Femur (tissue), 1 donor: ENCODE data around the gene CELF2.
"Not testable (repeated sequence)": the region's sequence is repeated elsewhere in the genome, so short reads cannot be mapped to it uniquely, and the experiment has no call there.

Source experiments
- DNase-seq: peaks from one replicate; pipeline ENCODE4 v3.0.0-alpha.2; 2017

Gene CELF2

GRCh38 chr10:11017570-11018431, at the start of gene CELF2:
Gene CELF2, plus strand, starts transcription at chr10:11017872. Its CDS starts 218 bp downstream, at chr10:11018090.
- peak; percentile 82 for DNase-seq

- no peak for DNase-seq
Measured at GRCh38 chr10:10968257-10968588, 49.4 kb upstream of the CELF2 start.

- no peak for DNase-seq
Measured at GRCh38 chr10:10973310-10973709, 44.4 kb upstream of the CELF2 start.

- DNase-seq = no peak
Measured at GRCh38 chr10:10975647-10976046, 42.0 kb upstream of the CELF2 start.

- no peak for DNase-seq
Measured at GRCh38 chr10:10976652-10977051, 41.0 kb upstream of the CELF2 start.

- DNase-seq = no peak
Measured at GRCh38 chr10:10977226-10977956, 40.3 kb upstream of the CELF2 start.

GRCh38 chr10:10977978-10978377, 39.7 kb upstream of the CELF2 start:
- DNase-seq = no peak

- no peak for DNase-seq
Measured at GRCh38 chr10:10985361-10985760, 32.3 kb upstream of the CELF2 start.

- DNase-seq = no peak
Measured at GRCh38 chr10:10986606-10987005, 31.1 kb upstream of the CELF2 start.

GRCh38 chr10:10987111-10987510, 30.6 kb upstream of the CELF2 start:
- DNase-seq = no peak

GRCh38 chr10:10989669-10990068, 28.0 kb upstream of the CELF2 start:
- DNase-seq = no peak

- no peak for DNase-seq
Measured at GRCh38 chr10:10991144-10991543, 26.5 kb upstream of the CELF2 start.

GRCh38 chr10:10992072-10992471, 25.6 kb upstream of the CELF2 start:
- no peak for DNase-seq

GRCh38 chr10:10992961-10993714, 24.5 kb upstream of the CELF2 start:
- no peak for DNase-seq

- DNase-seq = no peak
Measured at GRCh38 chr10:10993785-10994184, 23.9 kb upstream of the CELF2 start.

- no peak for DNase-seq
Measured at GRCh38 chr10:10994360-10994759, 23.3 kb upstream of the CELF2 start.

- DNase-seq = no peak
Measured at GRCh38 chr10:10995120-10995519, 22.6 kb upstream of the CELF2 start.

- no peak for DNase-seq
Measured at GRCh38 chr10:10996966-10997620, 20.6 kb upstream of the CELF2 start.

- not testable (repeated sequence) for DNase-seq
Measured at GRCh38 chr10:10999501-10999900, 18.2 kb upstream of the CELF2 start.

- DNase-seq = no peak
Measured at GRCh38 chr10:11002485-11002884, 15.2 kb upstream of the CELF2 start.

- DNase-seq = no peak
Measured at GRCh38 chr10:11002916-11003315, 14.8 kb upstream of the CELF2 start.

GRCh38 chr10:11003679-11004078, 14.0 kb upstream of the CELF2 start:
- DNase-seq = no peak
